HepG2 (cell line): ENCODE data around the gene WBP2NL. TPM values are rescaled to one million over a fixed set of nuclear protein-coding genes. Genes with fewer than 3 reads are reported as not detected.

Experiments
- EHMT2 ChIP-seq: fragments of 200-600 bp; sonication (generic); IDR thresholded peaks from 2 replicates; pipeline ENCODE4 v1.7.0; 2017; ENCODE audit warnings: antibody characterized with exemption, low read depth, low read length, borderline replicate concordance
- GATA4 ChIP-seq: sonication (generic); IDR thresholded peaks from 2 replicates; pipeline ENCODE4 v1.6.1; 2016; ENCODE audit warnings: antibody characterized with exemption, low read depth, borderline replicate concordance
- JUND ChIP-seq: sonication (generic); formaldehyde crosslinking; IDR thresholded peaks from 2 replicates; pipeline ENCODE4 v1.8.0; 2022; ENCODE audit warnings: mild to moderate bottlenecking, missing genetic modification reagents
- MXD4 ChIP-seq: IDR thresholded peaks from 2 replicates; pipeline ENCODE4 v1.6.1; 2016; ENCODE audit warnings: mild to moderate bottlenecking, missing biosample characterization, missing genetic modification reagents
- RAD51 ChIP-seq: fragments of 450-650 bp; IDR thresholded peaks from 2 replicates; pipeline ENCODE4 v1.6.1; 2016; ENCODE audit warnings: borderline replicate concordance
- SNAPC4 ChIP-seq: sonication (generic); formaldehyde crosslinking; IDR thresholded peaks from 2 replicates; pipeline ENCODE4 v1.4.0; 2020; ENCODE audit warnings: mild to moderate bottlenecking, missing genetic modification reagents
- ZBTB34 ChIP-seq: sonication (generic); formaldehyde crosslinking; IDR thresholded peaks from 2 replicates; pipeline ENCODE4 v1.8.0; 2022; ENCODE audit warnings: mild to moderate bottlenecking, missing genetic modification reagents
- ZC3H13 ChIP-seq: sonication (generic); formaldehyde crosslinking; IDR thresholded peaks from 2 replicates; pipeline ENCODE4 v1.8.1; 2023; ENCODE audit warnings: mild to moderate bottlenecking, missing genetic modification reagents, moderate library complexity
- ZFP82 ChIP-seq: sonication (generic); formaldehyde crosslinking; IDR thresholded peaks from 2 replicates; pipeline ENCODE4 v1.5.1; 2020; ENCODE audit warnings: mild to moderate bottlenecking, missing genetic modification reagents, borderline replicate concordance
- ZNF10 ChIP-seq: sonication (generic); formaldehyde crosslinking; IDR thresholded peaks from 2 replicates; pipeline ENCODE4 v1.4.0; 2020; ENCODE audit warnings: mild to moderate bottlenecking, low read depth, missing genetic modification reagents, borderline replicate concordance
- ZNF234 ChIP-seq: sonication (generic); formaldehyde crosslinking; conservative IDR thresholded peaks from 2 replicates; pipeline ENCODE4 v1.5.1; 2020; ENCODE audit warnings: mild to moderate bottlenecking, missing genetic modification reagents
- ZNF407 ChIP-seq: sonication (generic); formaldehyde crosslinking; IDR thresholded peaks from one replicate; pipeline ENCODE4 v1.5.1; 2020; ENCODE audit warnings: mild to moderate bottlenecking, missing genetic modification reagents; ENCODE audit errors: not compliant biosample characterization
- ZNF615 ChIP-seq: sonication (generic); formaldehyde crosslinking; IDR thresholded peaks from 2 replicates; pipeline ENCODE4 v1.5.0; 2020; ENCODE audit warnings: mild to moderate bottlenecking, missing genetic modification reagents, borderline replicate concordance
- polyA plus RNA-seq, 8 experiments: library from polyadenylated mRNA; depleted of rRNA in 3 of 8; stranded (reverse) in 7 of 8; unstranded in 1 of 8; fragments of >200 nt; fragmentation: Illumina TruSeq in 4 of 8; extraction: Trizol in 4 of 8; gene quantifications; 2 replicates each; pipeline versions ENCODE4 v1.2.1 to v1.2.3, GENCODE V29; 2011 to 2016; ENCODE audit warnings: low read depth in 4 of 8, missing spikeins in 1 of 8, mixed read lengths in 1 of 8; ENCODE audit not compliant: insufficient read depth in 1 of 8
- total RNA-seq, 5 experiments: library from RNA; depleted of rRNA; stranded (reverse); fragments of >200 nt; fragmentation: Illumina TruSeq; extraction: Trizol; gene quantifications; 2 replicates each; pipeline ENCODE4 v1.2.3, GENCODE V29; 2016; ENCODE audit warnings: low read depth in 1 of 5

Gene WBP2NL
- total and polyA plus RNA-seq, 2 of the 13 experiments (the other 11 are each of a cell fraction or from before 2014, with no cell fraction given) = not detected

GRCh38 chr22:42070517-42071422, 72.2 kb downstream of the WBP2NL start, which contains the start of gene NAGA (continued):
- TF ChIP-seq SNAPC4 (CRISPR knock-in tag) (peak; percentile 68; the same call in 1 of the 2 replicates), ZNF615 (CRISPR knock-in tag) (no peak), ZC3H13 (CRISPR knock-in tag) (peak; percentile 80; the same call in 1 of the 2 replicates), ZBTB34 (CRISPR knock-in tag) (peak; percentile 74; the same call in 1 of the 2 replicates), ZNF234 (CRISPR knock-in tag) (no peak), MXD4 (CRISPR knock-in tag) (peak; percentile 51), GATA4 (no peak), EHMT2 (peak; percentile 53; the same call in 1 of the 2 replicates), ZFP82 (CRISPR knock-in tag) (peak; percentile 82; the same call in 1 of the 2 replicates), ZNF407 (CRISPR knock-in tag) (peak; percentile 25), JUND (no peak), RAD51 (no peak), ZNF10 (CRISPR knock-in tag) (no peak)
